HG03066 (cell line): ENCODE data around the gene PRLR.

Source experiments
- ATAC-seq: cut with Tn5 transposase; IDR thresholded peaks from one replicate; pipeline ENCODE4 v1.9.1; 2021; ENCODE audit warnings: low read depth; ENCODE audit not compliant: unreplicated experiment

PRLR gene

DNA sequence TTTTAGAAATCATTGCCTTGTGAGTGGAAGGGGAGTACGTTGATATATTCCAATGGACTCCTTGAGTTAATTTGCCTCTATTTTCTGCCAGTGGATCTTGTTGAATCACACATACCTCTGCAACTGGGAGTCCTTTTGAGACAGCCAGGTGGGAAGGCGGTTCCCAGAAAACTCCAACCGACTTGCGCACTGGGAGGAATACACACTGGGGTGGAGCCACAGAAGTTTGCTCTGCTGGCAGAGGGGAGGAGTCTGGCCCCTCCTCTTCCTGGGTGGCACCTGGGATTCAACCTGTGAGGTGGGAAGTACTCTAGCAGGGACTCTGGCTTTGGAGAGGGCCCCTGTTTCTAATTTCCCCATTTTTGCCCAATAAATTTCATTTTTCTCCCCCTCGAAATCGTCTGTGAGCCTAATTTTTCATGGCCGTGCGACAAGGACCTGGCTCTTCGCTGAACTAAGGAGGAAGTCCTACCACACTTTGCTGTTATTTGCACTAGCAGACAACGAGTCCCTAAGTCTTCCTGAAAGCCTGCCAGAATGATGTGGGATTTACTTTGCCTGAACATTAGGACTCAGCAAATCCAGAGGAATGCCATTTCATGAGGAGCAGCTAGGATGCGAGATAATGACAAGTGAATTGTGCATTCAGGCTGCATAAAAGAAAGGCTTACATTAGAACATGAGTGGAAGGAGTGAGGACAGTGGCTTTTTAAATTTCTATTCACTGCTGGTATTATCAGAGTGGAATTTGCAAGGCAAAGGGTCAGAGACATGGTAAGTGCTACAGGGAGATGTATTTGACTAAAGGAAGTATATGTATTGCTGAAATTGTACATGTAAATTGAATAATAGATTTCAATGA lies 67.2 kb downstream of the PRLR start:
- no peak for ATAC-seq

DNA sequence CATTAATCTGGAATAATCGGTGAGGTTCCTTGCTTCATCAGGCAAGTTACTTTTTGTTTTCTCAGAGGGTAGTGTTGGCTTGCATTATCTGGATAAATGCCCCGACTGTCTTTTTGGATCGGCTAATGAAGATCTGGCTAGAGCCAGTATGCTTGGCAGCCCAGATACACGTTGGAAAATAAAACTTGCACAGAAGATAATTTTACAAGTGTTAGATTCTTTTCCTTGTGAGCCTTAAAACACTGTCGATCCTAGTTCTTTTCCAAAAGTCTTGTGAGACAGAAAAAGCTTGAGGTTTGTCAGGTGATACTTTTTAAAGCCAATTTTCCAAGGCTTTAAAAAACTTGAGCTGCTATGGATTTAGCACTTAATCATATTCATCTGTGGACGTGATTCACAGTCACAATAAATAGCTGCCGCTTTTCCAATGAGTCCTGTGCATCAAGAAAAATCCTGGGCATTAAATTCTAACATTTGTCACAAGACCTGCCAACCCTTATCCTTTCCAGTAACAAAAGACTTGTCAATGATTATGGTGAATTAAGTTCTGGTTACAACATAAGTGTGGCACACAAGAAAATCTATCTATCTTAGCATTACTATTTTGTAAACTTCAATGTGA lies 68.5 kb downstream of the PRLR start:
- no peak for ATAC-seq

GRCh38 chr5:35160486-35161116 lies 69.7 kb downstream of the PRLR start:
- ATAC-seq, result no peak

GRCh38 chr5:35159370-35159742 lies 70.9 kb downstream of the PRLR start:
- no peak for ATAC-seq

DNA sequence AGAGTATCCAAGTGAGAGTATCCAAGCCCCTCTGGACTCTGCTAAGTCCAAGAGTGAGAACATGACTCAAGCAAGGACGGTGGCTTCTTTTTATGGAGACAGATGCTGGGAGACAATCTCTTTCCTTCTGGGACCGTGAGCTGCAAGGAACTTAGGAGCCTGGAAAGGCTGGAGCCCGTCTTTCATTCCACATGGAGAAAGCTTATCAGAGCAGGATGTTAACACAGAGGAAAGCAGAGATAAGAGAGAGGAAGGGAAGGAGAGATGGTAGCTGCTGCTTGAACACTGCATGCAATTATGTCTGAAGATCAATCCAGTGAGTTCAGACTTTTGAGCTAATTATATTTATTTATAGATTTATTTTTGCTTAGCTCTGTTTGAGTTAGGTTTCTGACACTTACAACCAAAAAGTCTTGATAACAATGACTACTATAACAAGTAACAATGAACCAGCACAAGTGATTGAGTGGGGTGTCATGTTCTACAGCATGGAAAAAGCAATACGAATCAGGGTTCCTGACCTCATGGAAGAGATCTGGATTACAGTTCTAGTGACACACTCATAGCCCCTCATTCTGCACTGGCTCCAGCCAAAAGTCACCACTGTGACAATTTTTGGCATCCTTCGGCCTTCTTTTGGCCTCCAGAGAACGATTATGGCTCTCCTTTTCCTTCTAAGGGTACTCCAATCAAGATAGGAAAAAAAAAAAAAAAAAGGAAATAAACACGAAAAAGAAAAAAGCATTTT lies 71.5 kb downstream of the PRLR start:
- no peak for ATAC-seq

DNA sequence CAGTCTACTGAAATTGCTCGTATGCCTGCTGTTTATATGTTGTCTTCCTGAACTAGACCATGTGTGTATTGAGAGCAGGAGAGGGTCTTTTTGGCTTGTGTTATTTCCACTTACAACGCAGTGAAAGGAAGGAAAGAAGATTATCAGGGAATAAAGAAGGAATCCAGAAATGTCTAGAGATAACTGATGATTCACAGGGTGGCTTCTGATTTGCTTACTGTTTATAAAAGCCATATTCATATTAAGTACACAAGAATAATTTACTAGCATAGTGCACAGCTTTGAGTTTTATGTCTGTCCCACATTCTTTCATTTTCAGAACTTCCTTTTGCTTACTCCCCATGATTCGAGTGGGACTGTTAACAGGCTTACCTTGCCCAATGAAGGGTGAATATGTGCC lies 72.1 kb downstream of the PRLR start:
- ATAC-seq, result no peak

DNA sequence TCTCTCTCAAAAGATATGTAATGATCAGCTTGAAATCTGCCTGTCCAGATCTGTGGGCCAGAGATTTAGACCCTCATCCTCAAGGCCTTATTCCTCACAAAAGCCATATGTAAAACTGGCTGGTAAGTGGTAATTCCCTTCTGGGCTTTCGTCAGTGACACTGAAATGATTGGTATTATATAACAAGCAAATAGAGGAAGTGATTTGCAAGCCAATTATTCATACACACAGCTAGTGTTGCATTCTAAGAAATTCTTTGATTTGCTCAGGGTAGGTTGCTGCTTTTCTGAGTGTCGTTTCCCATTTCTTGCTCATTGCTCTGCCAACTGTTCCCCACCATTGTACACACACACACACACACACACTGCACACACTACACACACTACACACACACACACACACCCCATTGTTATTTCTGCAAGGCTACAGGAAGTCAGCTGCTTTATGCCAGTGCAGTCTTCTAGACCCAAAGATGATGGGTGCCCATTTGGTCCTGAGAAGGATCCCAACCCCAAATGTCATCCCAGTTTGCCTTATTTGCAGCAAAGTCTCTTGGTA lies 76.8 kb downstream of the PRLR start:
- ATAC-seq, result no peak

DNA sequence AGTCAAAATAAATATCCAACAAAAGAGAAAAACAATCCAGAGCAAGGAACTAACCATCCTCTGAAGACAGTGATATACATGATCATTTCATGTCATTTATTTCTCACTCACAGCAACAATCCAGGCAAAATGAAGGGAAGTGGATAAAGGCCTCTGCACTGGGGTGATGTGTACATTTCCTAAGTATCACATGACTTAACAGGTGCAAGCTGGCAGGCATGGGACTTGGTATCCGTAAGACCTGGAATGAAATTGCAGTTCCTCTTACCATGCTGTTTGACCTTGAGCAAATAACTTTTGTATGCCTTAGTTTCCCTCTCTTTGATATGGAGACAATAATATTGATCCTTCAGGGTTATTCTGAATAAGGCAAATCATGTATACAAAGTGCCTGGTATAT lies 77.6 kb downstream of the PRLR start:
- no peak for ATAC-seq

DNA sequence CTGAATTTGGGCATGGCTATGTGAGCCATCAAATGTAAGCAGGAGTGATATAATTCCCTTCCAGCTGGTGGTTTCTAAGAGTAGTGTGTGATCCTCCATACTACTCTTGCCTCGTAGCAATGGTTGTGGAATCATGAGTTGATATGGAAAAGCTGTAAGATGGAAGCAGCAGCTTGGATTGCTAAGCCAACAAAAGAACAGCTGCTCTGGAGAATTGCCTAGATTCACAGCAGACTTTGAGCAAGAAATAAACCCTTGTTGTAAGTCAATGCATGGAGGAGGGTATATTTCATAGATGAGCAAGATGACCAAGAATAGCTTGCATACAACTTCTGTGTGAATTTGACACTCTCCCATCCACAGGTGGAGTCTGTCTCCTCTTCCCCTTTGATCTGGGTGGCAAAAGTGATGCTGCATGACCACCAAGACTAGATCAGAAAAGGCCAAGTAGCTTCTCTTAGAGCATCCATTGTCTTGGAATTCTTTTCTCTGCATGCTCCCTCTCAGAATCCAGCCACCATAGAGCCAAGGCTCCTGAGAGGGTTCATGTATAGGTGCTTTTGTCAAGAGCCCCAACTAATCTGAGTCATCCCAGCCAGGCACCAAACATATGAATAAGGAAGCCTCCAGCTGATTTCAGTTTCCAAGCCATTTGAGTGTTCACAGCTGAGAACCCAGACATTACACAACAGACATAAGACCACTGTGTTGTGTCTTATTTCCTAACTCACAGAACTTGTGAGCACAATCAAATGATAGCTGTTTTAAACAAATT lies 79.0 kb downstream of the PRLR start:
- no peak for ATAC-seq

- no peak for ATAC-seq
These were observed 81.2 kb downstream of the PRLR start for GRCh38 chr5:35149041-35149440.

DNA sequence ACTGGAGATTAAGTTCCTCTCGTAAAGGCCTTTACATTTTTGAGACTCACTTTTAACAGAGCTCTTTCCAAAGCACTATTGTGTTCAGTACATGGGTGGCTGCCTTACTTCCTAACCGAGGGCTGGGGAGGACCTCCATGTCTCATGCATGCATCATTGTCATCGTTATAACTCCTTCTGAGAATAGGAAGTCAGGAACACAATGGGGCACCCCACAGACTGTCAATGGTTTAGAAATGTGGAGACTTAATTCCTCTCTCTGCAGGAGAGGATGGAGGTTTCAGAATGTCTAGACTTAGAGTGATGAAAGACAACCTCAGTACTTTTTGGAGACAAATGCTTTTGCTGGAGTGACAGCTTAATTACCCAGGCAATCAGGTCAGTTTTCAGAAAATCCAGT lies 83.9 kb downstream of the PRLR start:
- ATAC-seq, result no peak

DNA sequence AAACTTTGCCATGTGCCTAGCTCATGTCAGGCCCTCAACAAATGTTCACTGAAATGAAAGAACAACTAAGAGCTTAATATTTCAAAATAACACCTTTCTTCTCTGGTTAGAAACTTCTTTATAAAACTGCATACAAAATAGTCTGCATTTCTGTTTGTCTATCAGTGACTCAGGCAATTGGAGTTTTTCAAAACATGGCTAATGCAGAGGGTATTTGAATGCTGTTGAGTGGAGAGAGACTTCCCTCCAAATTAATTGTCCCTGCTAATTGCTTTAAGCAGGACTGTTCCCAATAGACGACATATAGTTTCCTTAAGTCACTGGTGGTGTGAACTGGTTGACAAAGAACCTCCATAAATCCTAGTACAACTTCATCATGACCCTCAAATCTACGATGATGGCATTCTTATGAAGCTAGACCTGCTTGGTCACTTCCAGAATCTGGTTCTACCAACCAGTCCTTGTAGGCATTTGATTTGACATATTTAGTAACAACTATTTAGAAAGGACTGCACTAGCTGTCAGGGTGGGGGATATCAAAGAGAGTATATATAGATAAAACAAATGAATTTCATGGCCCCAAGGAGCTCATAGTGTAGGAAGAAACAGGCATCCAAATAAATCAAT lies 84.5 kb downstream of the PRLR start:
- no peak for ATAC-seq

GRCh38 chr5:35145012-35145411 lies 85.3 kb downstream of the PRLR start:
- ATAC-seq, result no peak

DNA sequence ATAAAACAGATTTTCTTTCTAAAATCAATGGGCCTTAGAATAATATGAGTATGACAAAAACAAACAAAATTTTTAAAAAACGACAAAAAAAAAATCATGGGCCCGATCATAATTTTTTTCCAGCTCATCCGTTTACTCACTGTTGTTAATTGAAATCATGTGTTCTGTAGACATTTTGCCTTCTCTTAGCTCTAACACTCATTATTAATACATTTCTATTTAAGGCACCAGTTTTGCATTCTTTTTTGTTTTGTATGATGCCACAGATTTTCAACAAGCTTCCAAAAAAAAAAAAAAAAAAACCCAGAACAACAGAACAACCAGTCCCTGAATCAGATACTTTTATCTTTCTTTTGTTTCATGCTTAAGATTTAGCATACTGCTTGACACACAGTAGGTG lies 86.4 kb downstream of the PRLR start:
- ATAC-seq, result no peak

- no peak for ATAC-seq
These were observed 88.5 kb downstream of the PRLR start for GRCh38 chr5:35141739-35142138.

DNA sequence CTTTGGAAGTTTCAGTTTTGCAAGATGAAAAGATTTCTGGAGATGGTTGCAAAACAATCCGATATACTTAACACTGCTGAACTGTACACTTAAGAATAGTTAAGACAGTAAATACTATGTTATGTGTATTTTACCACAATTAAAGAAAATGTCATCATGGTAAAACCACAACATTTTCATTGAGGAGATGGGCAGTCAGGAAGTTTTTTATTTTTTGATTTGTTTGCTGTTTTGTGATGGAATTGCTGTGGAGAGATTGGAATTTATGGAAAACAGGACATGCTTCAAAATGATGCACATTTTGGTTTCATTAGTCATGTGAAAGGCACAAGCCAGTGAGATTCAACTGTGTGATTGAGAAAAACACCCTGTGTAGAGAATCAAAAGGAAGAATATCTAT lies 92.1 kb downstream of the PRLR start:
- ATAC-seq, result no peak

- ATAC-seq, result no peak
These were observed 93.9 kb downstream of the PRLR start for GRCh38 chr5:35136386-35136785.

DNA sequence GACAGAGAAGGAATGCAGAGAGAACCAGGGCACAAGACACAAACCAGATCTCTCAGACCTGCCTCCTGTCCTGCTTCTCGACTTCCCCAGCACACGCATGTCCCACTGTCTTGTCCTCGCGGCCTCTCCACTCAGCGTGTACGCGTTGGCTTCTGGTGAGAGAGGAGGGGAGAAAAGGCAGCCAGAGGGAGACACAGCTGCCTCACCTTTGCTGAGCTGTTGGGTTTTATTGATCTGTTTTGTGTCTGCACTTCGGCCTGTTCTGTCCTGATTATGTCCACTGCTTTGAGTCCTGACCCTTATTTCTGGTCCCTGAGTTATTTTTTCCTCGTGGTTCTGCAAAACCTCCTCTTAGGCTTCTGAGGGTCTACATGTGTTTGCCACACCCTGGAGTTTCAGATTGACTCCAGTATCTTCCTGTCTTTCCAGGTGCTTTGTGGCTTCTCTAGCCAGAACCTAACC lies 95.0 kb downstream of the PRLR start:
- ATAC-seq, result no peak

GRCh38 chr5:35134278-35135030 lies 95.8 kb downstream of the PRLR start:
- ATAC-seq, result no peak
